ENCODE measurements around the gene CHL1. TPM values are rescaled to one million over a fixed set of nuclear protein-coding genes. Genes with fewer than 3 reads are reported as not detected.

Gene CHL1
- total RNA-seq, 2 donors from 2014 or later = 6.1 to 10.5 TPM

DNA sequence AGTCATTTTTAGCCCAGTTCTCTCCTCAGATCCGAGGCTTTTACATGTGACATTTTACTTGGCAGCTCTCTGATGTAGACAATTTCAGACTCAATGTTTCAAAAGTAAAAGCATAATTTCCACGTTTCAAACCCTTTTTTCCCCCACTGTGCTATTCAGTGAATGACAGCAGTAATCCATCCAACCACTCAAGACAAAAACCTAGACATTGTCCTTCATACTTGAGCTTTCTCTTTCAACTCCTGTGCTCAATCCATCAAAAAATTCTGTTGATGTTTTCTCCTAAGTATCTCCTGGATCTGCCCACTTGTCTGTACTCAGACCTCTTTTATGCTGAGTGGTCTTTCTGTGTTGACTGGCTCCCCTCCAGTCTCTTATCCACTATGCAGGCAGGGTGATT, 214.7 kb downstream of the CHL1 start:
- Histone ChIP-seq H3K4me1 (replicated peaks) (no peaks in the 10 kb centered on the region), H3K9me3 (no peaks in the 10 kb centered on the region), H3K4me3 (no peak overlapping the region), H3K27me3 (replicated peaks; ENCODE audit: insufficient read depth) (no peaks in the 10 kb centered on the region), H3K27ac (no peak overlapping the region), H3K36me3 (no peaks in the 10 kb centered on the region)
- 42% methylated on average over 2 of the region's 2 CpGs for WGBS
- DNase-seq (ENCODE audit: low spot score) = no peak
- intact Hi-C loops (cut with DNase I) = no loop called here
- TF ChIP-seq CTCF (IDR thresholded peaks at IDR 0.05) (no peak), POLR2AphosphoS5 (IDR thresholded peaks at IDR 0.05) (no peak), POLR2A (IDR thresholded peaks at IDR 0.05) (no peak)

DNA sequence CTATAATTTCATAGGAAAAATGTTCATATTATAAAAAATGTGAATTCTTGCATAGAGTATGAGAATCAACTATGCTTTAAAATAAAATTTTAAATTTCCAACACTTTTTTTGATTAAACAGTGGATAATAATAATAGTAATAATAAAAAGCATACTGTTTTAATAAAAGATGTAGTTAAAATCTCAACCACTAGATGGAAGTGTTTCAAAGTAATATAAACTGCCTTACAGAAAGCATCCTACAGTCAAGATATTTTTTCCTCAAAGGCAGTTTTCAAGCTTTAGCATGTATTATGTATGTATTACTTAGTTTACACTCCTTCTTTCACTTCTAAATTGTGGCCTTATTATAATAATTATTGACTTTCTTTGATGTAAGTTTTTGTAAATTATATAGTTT, 217.5 kb downstream of the CHL1 start:
- Histone ChIP-seq H3K4me1 (replicated peaks) (no peaks in the 10 kb centered on the region), H3K36me3 (no peaks in the 10 kb centered on the region), H3K9me3 (no peaks in the 10 kb centered on the region), H3K27ac (no peak overlapping the region), H3K27me3 (replicated peaks; ENCODE audit: insufficient read depth) (no peaks in the 10 kb centered on the region), H3K4me3 (no peak overlapping the region)
- TF ChIP-seq CTCF (IDR thresholded peaks at IDR 0.05) = peak in 2 of 4 experiments; percentile 28 to 41
- TF ChIP-seq POLR2AphosphoS5 (IDR thresholded peaks at IDR 0.05) = no peak
- no peak for DNase-seq (ENCODE audit: low spot score)
- intact Hi-C loops (cut with DNase I) = no loop called here

- Histone ChIP-seq H3K9me3 (no peaks in the 10 kb centered on the region), H3K27ac (no peak overlapping the region), H3K27me3 (replicated peaks; ENCODE audit: insufficient read depth) (no peaks in the 10 kb centered on the region), H3K4me1 (replicated peaks) (no peaks in the 10 kb centered on the region), H3K4me3 (no peak overlapping the region), H3K36me3 (no peaks in the 10 kb centered on the region)
- WGBS = 54% methylated on average over 7 of the region's 7 CpGs
- intact Hi-C loops (cut with DNase I) = no loop called here
- TF ChIP-seq POLR2AphosphoS5 (IDR thresholded peaks at IDR 0.05) = no peak
- TF ChIP-seq POLR2A (IDR thresholded peaks at IDR 0.05) = no peak
- no peak for TF ChIP-seq CTCF (IDR thresholded peaks at IDR 0.05)
- DNase-seq (ENCODE audit: low spot score) = no peak
Observed at GRCh38 chr3:418239-418929, 221.8 kb downstream of the CHL1 start.

DNA sequence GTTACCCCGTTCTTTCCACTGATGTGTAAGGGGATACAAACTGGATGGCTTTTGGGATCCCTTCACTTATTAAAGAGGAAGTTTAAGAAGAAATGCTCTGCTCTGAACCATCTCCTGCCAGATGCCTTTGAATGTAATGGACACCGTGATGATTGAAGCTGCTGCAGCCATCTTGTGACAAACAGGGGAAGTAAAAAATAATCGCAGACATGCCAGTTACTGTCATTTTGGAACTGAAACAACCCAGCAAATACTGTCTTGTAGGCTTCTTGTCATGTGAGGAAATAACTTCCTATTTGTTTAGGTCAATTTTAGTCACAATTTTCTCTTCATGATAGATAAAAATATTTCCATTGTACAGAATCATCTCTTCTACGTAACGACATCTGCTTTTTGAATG, 224.0 kb downstream of the CHL1 start:
- Histone ChIP-seq H3K4me1 (replicated peaks) (no peaks in the 10 kb centered on the region), H3K36me3 (no peaks in the 10 kb centered on the region), H3K4me3 (no peak overlapping the region), H3K27ac (no peak overlapping the region), H3K9me3 (no peaks in the 10 kb centered on the region), H3K27me3 (replicated peaks; ENCODE audit: insufficient read depth) (no peaks in the 10 kb centered on the region)
- TF ChIP-seq POLR2A (IDR thresholded peaks at IDR 0.05) = no peak
- no peak for TF ChIP-seq POLR2AphosphoS5 (IDR thresholded peaks at IDR 0.05)
- TF ChIP-seq CTCF (IDR thresholded peaks at IDR 0.05) = no peak
- DNase-seq (ENCODE audit: low spot score) = no peak
- intact Hi-C loops (cut with DNase I) = no loop called here
- 94% methylated on average over 5 of the region's 5 CpGs for WGBS

DNA sequence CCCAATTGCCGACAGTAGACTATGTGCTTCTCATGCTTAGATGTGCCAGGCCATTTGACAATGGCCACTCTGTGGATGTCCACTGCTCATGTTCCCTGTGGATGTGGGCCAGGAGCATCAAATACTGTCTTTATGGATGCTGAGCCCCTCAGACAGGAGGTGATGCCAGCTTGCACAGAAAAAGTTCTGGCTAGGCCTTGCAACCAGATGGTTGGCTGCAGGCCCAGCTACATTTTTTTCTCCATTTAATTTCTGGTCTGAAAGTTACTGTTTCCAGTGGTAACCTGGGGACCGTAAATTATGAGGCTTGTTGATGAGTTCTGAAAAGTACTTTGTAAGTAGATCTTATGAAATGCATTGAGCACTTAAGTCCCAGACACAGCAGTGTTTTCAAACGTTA, 228.5 kb downstream of the CHL1 start:
- TF ChIP-seq POLR2AphosphoS5 (IDR thresholded peaks at IDR 0.05) (no peak), CTCF (IDR thresholded peaks at IDR 0.05) (no peak), POLR2A (IDR thresholded peaks at IDR 0.05) (no peak)
- Histone ChIP-seq H3K4me3 (no peak overlapping the region), H3K36me3 (no peaks in the 10 kb centered on the region), H3K27me3 (replicated peaks; ENCODE audit: insufficient read depth) (no peaks in the 10 kb centered on the region), H3K9me3 (no peaks in the 10 kb centered on the region), H3K27ac (no peak overlapping the region), H3K4me1 (replicated peaks) (no peaks in the 10 kb centered on the region)
- WGBS = 48% methylated on average over 3 of the region's 3 CpGs
- intact Hi-C loops (cut with DNase I) = no loop called here
- no peak for DNase-seq (ENCODE audit: low spot score)

Measured in prostate gland (tissue), 2 donors.